Hematopoietic multipotent progenitor cell treated with erythropoietin and hydrocortisone succinate and interleukin-3 and kit ligand, for 4 days (in vitro differentiated cells): ENCODE results near the gene CCN6.
"Not testable (repeated sequence)": the region's sequence is repeated elsewhere in the genome, so short reads cannot be mapped to it uniquely, and the experiment has no call there.

Source experiments
- DNase-seq: peaks from one replicate; pipeline ENCODE4 v3.0.0-alpha.2; 2015

Gene CCN6

DNA sequence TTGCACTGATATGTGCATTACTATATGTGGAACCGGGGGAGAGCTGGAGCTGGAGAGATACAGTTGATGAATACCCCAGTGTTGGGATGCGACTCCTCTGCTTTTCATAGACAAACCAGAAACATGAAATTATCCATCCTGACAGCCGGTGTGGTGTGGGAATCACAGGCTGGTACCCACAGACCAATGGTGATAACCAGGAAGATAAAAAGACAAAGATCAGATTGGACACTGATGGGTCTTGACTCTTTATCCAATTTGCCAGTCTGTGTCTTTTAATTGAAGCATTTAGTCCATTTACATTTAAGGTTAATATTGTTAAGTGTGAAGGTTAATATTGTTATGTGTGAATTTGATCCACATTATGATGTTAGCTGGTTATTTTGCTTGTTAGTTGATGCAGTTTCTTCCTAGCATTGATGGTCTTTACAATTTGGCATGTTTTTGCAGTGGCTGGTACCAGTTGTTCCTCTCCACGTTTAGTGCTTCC lies 2.6 kb upstream of the CCN6 start:
- DNase-seq = not testable (repeated sequence)

- DNase-seq = no peak
Measured at GRCh38 chr6:112054555-112055190, 769 bp downstream of the CCN6 start.

DNA sequence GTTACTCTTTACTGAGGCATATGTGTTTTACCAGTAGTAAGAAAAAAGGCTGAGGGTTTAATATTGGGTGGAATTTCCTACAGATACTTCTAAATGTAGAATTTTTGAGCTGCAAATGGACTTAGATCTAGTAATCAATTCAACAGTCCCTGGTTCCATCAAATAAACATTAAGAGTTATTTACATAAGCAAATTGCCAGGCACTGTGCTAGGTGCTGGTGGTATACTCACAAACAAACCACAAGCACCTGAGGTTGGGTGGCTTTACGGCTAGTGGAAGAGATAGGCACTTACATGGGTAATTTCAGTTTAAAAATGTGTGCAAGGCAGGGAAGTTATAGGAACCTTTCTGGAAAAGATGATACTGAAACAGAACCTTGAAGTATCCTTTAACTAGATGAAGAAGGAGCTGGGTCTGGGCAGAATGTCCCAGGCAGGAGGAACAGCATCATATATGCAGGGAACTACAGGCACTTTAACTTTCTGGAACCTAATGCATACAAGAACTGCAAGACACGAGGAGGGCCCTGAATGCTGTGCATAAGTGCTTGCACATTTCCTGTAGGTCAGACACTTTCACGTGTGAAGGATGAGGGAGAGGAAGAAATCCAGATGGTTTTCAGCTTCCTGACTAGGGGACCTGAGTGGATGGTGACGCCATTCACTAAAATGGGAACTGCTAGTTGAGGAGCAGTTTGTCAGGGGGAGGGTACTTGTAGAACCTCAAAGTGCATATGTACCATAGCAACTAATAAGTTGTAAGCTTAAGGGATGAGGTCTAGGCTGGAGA lies 4.5 kb downstream of the CCN6 start:
- peak; percentile 15 for DNase-seq

DNA sequence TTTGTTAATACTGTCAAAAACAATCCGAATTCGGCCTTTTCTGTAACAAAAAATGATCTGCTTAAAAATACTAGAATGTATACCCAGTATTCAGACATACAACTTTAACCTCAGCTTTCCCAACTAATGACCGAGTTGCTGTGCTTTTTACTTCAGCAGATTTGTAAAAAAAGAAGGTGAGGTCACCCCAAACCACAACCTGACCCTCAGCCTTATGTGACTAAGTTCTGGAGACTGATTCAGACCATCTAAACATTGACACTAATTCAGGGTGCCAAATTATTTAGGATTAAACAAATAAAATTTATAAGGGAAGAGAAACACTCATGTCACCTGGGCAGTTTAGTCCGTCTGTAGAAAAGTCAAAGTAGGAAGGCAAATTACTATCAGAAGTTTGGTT lies 7.7 kb downstream of the CCN6 start:
- DNase-seq = no peak

GRCh38 chr6:112062966-112063365 lies 9.1 kb downstream of the CCN6 start:
- no peak for DNase-seq

DNA sequence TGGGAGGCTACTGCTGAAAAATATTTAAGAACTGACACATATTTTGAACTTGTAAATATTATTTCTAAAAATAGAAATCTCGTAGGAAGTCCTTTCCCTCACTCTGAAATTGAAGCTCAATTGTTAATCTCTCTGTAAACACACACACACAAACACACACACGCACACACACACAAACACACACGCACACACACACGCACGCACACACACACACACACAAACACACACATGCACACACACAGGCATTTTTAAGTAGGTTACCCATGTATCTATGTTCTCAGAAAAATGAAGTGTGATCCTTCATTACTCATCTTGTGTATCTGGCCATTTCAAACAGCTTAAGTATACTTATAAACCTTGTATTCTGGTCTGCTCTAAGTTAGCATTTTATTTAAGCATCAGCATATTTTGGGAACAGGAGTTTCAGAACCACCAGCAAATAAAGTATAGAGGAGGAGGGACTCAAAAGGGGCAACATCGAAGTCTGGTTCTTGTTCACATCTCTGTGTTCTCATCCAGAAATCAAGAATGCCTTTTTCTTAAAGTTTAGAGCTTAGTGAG lies 11.6 kb downstream of the CCN6 start:
- no peak for DNase-seq

DNA sequence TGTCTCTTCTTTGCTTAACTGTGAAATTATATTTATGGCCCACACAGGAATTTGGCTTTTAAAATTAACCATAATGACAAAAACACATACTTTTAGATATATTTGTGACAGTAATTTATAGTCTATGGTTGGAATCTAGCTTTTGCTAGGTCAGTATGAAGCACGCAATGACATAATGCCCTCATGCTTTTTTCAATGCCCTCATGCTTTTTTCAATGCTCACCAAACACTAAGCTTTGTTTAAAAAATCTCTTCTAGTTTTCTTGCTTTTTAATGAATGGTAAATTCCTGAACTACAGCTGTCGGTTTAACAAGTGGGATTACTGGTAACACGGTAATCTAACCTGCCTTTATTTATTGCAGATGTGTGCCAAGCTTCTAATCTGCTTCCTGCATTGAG lies 12.7 kb downstream of the CCN6 start:
- no peak for DNase-seq

DNA sequence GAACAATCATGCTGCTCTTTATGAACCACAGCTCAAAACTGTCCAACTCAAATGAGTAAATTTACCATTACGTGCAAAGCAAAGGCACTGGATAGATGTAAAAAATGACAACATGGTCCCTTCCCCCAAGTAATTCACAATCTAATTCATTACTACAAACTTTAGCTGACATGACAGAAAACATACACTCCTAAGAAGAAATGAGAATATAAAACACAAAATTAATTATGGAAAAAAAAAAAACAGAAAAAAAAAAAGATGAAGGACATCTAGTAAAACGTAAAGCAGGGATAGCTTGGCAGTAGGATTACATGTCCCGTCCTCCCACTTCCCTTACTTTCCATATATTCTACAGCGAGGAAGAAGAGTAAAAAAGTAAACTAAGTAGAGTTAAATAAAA lies 27.7 kb downstream of the CCN6 start:
- no peak for DNase-seq

DNA sequence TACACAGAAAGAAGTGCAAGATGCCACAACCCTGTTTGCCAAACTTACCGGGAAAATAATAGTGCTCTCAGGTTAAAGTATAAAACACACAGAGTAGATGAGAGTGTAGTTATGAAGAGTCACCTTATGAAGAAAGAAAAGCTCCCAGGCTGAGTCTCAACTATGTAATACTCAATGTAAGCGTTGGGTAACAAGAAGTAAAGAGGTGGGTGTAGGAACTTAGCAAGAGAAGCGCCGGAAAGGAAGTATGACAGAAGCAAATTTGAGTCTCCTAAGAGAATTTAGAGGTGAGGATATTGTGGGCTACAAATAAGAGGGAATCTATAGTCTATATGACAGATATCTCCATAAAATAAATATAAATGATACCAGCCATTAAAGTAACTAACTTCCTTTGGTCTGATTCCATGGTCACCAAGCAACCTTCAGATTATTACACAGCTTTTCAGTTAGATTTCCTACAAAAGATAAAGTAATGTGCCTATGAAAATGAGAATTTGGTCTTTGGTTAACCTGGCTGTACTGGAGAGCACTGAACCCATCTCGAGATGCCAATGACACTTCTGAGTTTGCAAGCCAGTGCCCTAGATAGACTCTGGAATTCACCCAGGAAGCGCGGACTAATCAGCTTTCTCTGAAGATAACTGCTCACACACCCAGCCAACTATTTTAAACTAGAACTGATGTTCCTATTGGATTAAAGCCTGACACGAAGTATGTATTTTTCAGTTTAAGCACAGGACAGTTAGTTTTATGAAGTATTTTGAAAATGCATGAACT lies 31.6 kb downstream of the CCN6 start:
- no peak for DNase-seq

DNA sequence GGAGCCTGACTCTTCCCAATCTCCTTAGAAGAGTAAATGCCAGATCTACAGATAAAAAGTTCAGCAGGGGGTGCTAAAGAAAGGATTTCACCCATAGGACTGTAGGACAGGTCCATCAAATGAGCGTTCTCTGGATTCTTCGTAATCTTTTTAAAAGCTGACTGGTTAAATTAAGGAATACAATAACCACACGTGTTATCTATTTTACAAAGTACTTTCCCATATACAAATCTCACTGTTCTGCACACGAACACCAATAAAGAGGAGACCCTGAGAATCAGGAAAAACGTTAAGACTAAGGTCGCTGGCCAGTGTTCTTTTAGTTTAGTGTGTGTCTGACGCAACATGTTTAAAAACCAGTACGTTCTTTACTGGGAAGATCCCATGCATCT lies 32.8 kb downstream of the CCN6 start:
- DNase-seq = peak; percentile 66

DNA sequence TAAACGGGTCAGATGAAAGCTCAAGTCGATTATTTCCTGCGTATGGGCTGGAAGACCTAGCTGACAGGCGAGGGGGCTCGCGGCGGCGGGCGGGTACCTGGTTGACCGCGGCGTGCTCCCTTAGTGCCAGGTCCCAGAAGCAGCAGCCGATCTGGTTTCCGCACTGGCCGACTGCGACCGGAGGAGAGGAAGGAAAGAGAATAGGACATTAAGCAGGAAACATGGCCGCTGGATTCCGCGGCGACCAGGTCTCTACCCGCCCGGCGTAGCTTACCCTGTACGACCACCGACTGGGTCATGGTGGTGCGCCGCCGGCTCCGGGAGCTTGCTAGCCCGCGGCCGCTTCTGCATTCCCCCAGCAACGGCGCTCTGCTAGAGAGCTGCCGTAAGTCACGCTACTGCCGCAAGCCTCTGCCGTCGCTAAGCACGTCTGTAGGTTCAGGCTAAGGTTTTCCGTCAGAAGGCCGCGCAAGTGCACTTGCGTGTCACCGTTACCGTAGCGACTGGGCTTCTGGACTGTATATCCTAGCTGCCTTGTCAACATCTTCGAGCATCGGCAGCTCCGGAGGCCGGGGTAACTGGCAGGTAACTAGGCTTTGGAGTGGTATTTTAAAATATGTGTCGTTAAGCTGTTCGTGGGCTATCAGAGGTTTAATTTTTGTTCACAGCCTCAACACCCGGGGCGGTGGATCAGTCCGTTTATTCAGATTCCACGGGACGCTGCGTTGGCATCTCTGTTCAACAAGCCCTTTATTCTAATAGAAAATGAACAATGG lies 33.4 kb downstream of the CCN6 start, which contains the start of the genes FAM229B and TUBE1:
Gene FAM229B, plus strand, starts transcription at position 456 of the 776 bp plus-strand sequence. CDS start 11,693 bp downstream, outside the sequence.
Gene TUBE1, minus strand, starts transcription at position 347 of the 776 bp plus-strand sequence. Its CDS starts 48 bp downstream, at position 299.
- DNase-seq = peak; percentile 98

DNA sequence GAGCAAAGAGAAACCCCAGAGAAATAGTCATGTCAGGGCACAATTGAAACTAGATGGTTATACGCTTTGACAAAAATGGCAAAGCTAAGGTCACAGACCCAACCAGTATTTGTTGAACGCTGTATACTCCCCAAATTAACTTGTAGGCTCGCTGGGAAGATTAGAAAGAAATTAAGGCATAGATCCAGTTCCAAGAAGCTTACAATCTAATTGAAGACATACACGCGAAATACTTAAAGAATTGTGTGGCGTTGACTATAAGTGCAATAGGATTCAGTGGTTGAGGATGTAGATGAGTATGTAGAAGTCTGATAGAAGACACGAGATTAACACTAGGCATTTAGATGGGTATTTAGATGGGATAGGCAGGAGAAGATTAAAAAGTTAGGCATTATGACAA lies 34.0 kb downstream of the CCN6 start:
- peak; percentile 14 for DNase-seq

- DNase-seq = no peak
Measured at GRCh38 chr6:112096901-112097300, 43.0 kb downstream of the CCN6 start.

- no peak for DNase-seq
Measured at GRCh38 chr6:112100561-112100960, 46.7 kb downstream of the CCN6 start.

- not testable (repeated sequence) for DNase-seq
Measured at GRCh38 chr6:112106026-112106425, 52.1 kb downstream of the CCN6 start.

GRCh38 chr6:112106562-112106961 lies 52.7 kb downstream of the CCN6 start:
- no peak for DNase-seq

DNA sequence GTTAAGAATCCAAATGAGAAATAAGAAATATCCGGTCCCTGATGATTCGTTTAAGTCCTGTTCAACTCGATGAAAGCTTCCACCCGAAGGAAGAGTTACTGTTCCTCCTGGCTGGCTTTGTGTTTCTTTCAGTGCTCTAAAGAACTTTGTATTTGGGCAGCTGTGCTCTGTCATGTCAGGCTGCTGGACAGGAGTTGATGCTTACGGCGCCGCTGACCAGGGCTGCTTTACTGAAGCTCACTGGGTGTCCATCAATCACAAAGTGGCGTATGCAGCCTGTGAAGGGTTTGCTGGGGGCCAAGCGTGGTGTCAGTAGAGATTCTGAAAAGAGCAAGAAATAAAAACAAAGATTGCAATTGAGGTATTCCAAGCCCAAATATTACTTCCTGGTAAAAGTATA lies 55.4 kb downstream of the CCN6 start:
- DNase-seq = no peak

DNA sequence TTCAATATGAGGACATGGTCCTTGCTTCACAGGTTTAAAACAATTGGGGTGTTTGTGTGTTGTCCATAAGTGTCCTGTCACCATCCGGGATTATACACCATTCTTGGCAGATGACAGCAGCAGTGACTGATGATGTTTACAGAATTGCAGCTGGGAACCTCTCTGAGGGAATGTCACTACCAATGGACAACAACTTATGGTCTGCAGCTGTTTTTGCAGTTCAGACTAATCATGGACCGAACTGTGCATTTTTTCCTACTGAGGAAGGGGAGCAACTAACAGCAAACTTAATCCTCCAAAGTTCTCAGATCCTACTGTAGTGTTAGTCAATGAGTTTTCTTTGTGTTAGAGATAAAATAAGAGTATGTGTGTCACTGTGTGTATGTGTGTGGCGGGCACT lies 59.5 kb downstream of the CCN6 start:
- no peak for DNase-seq

DNA sequence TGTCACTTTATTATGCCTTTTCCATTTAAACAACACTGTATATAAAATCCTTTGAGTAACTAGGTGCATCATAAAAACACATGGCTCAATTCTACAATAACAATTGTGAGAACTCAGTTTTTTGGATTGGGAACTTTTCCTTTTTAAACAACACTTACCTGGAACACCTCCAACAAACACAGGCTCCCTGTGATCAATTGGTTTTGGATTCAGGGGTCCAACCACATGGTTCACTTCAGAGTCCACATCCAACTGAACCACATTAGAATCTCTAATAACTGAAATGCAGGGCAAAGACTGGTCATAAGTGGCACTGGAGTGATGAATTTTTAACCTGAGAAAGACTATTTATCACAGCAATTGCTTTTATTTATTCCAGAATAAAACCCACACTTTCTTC lies 60.0 kb downstream of the CCN6 start:
- DNase-seq = no peak

- DNase-seq = no peak
Measured at GRCh38 chr6:112114577-112115223, 60.8 kb downstream of the CCN6 start.

GRCh38 chr6:112116221-112116620 lies 62.3 kb downstream of the CCN6 start:
- DNase-seq = no peak

GRCh38 chr6:112117554-112117953 lies 63.6 kb downstream of the CCN6 start:
- peak; percentile 40 for DNase-seq
